ENCODE results near the gene BTBD19. TPM values are rescaled to one million over a fixed set of nuclear protein-coding genes. Genes with fewer than 3 reads are reported as not detected.

The BTBD19 gene
- total RNA-seq, 1 donor from 2014 or later: 30.6 TPM

GRCh38 chr1:44829506-44830384 lies 21.4 kb downstream of the BTBD19 start:
- no peak overlapping the region for H3K27ac ChIP-seq (ENCODE audit: low read depth, low read length)
- TF ChIP-seq EZH2 (IDR thresholded peaks at IDR 0.05; ENCODE audit: insufficient read depth, low read length): no peak
- TF ChIP-seq, protein P1, sequence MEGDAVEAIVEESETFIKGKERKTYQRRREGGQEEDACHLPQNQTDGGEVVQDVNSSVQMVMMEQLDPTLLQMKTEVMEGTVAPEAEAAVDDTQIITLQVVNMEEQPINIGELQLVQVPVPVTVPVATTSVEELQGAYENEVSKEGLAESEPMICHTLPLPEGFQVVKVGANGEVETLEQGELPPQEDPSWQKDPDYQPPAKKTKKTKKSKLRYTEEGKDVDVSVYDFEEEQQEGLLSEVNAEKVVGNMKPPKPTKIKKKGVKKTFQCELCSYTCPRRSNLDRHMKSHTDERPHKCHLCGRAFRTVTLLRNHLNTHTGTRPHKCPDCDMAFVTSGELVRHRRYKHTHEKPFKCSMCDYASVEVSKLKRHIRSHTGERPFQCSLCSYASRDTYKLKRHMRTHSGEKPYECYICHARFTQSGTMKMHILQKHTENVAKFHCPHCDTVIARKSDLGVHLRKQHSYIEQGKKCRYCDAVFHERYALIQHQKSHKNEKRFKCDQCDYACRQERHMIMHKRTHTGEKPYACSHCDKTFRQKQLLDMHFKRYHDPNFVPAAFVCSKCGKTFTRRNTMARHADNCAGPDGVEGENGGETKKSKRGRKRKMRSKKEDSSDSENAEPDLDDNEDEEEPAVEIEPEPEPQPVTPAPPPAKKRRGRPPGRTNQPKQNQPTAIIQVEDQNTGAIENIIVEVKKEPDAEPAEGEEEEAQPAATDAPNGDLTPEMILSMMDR (IDR thresholded peaks at IDR 0.05; ENCODE audit: insufficient read depth, low read depth, low read length): no peak
- Mint-ChIP-seq H3K27ac (ENCODE audit: unreplicated experiment) (no peak overlapping the region), H3K4me3 (ENCODE audit: unreplicated experiment) (no peak overlapping the region), H3K9me3 (ENCODE audit: unreplicated experiment) (peaks cover 15% of the 10 kb centered on the region), H3K36me3 (ENCODE audit: low read depth, unreplicated experiment) (peaks cover 8% of the 10 kb centered on the region), H3K27me3 (ENCODE audit: low read depth, unreplicated experiment) (peaks cover 11% of the 10 kb centered on the region), H3K4me1 (ENCODE audit: low read depth, unreplicated experiment) (no peaks in the 10 kb centered on the region)
- DNase-seq (ENCODE audit: low read depth): no peak
- no peak for FAIRE-seq
- H3K4me1 ChIP-seq (ENCODE audit: insufficient read depth, low read length): no peaks in the 10 kb centered on the region
- no peaks in the 10 kb centered on the region for H3K27me3 ChIP-seq (ENCODE audit: insufficient read depth, low read length)
- no peak overlapping the region for H2AFZ ChIP-seq (ENCODE audit: low read depth, low read length)
- no peak overlapping the region for H3K4me2 ChIP-seq (ENCODE audit: low read length)
- H3K79me2 ChIP-seq (ENCODE audit: insufficient read depth, low read length): no peaks in the 10 kb centered on the region
- H4K20me1 ChIP-seq (ENCODE audit: insufficient read depth, low read length): no peaks in the 10 kb centered on the region
- no peak overlapping the region for H3K4me3 ChIP-seq (ENCODE audit: insufficient read depth, low read depth, low read length)
- H3K9me3 ChIP-seq (ENCODE audit: insufficient read depth, low read depth, low read length): no peaks in the 10 kb centered on the region
- no peak overlapping the region for H3K9ac ChIP-seq (ENCODE audit: low read length)
- no peaks in the 10 kb centered on the region for H3K36me3 ChIP-seq (ENCODE audit: insufficient read depth, low read length)

GRCh38 chr1:44830900-44831304 lies 22.6 kb downstream of the BTBD19 start:
- Mint-ChIP-seq H3K9me3 (ENCODE audit: unreplicated experiment) (peaks cover 15% of the 10 kb centered on the region), H3K4me3 (ENCODE audit: unreplicated experiment) (no peak overlapping the region), H3K36me3 (ENCODE audit: low read depth, unreplicated experiment) (peaks cover 8% of the 10 kb centered on the region), H3K27ac (ENCODE audit: unreplicated experiment) (no peak overlapping the region), H3K27me3 (ENCODE audit: low read depth, unreplicated experiment) (peaks cover 11% of the 10 kb centered on the region), H3K4me1 (ENCODE audit: low read depth, unreplicated experiment) (no peaks in the 10 kb centered on the region)
- no peaks in the 10 kb centered on the region for H3K36me3 ChIP-seq (ENCODE audit: insufficient read depth, low read length)
- H3K79me2 ChIP-seq (ENCODE audit: insufficient read depth, low read length): no peaks in the 10 kb centered on the region
- FAIRE-seq (no peak), DNase-seq (ENCODE audit: low read depth) (no peak)
- no peak overlapping the region for H3K4me2 ChIP-seq (ENCODE audit: low read length)
- no peaks in the 10 kb centered on the region for H3K4me1 ChIP-seq (ENCODE audit: insufficient read depth, low read length)
- H3K4me3 ChIP-seq (ENCODE audit: insufficient read depth, low read depth, low read length): no peak overlapping the region
- no peak overlapping the region for H3K27ac ChIP-seq (ENCODE audit: low read depth, low read length)
- no peaks in the 10 kb centered on the region for H3K27me3 ChIP-seq (ENCODE audit: insufficient read depth, low read length)
- no peak overlapping the region for H3K9ac ChIP-seq (ENCODE audit: low read length)
- no peak overlapping the region for H2AFZ ChIP-seq (ENCODE audit: low read depth, low read length)
- H4K20me1 ChIP-seq (ENCODE audit: insufficient read depth, low read length): no peaks in the 10 kb centered on the region
- TF ChIP-seq EZH2 (IDR thresholded peaks at IDR 0.05; ENCODE audit: insufficient read depth, low read length): no peak
- TF ChIP-seq, protein P1 (IDR thresholded peaks at IDR 0.05; ENCODE audit: insufficient read depth, low read depth, low read length): no peak
- H3K9me3 ChIP-seq (ENCODE audit: insufficient read depth, low read depth, low read length): no peaks in the 10 kb centered on the region

- H3K4me2 ChIP-seq (ENCODE audit: low read length): no peak overlapping the region
- no peaks in the 10 kb centered on the region for H4K20me1 ChIP-seq (ENCODE audit: insufficient read depth, low read length)
- TF ChIP-seq, protein P1 (IDR thresholded peaks at IDR 0.05; ENCODE audit: insufficient read depth, low read depth, low read length): no peak
- H3K27ac ChIP-seq (ENCODE audit: low read depth, low read length): no peak overlapping the region
- H3K27me3 Mint-ChIP-seq (ENCODE audit: low read depth, unreplicated experiment): peaks cover 11% of the 10 kb centered on the region
- no peak overlapping the region for H3K4me3 Mint-ChIP-seq (ENCODE audit: unreplicated experiment)
- no peaks in the 10 kb centered on the region for H3K4me1 ChIP-seq (ENCODE audit: insufficient read depth, low read length)
- peaks cover 12% of the 10 kb centered on the region for H3K9me3 Mint-ChIP-seq (ENCODE audit: unreplicated experiment)
- DNase-seq (ENCODE audit: low read depth) (no peak), FAIRE-seq (no peak)
- no peaks in the 10 kb centered on the region for H3K79me2 ChIP-seq (ENCODE audit: insufficient read depth, low read length)
- H3K36me3 Mint-ChIP-seq (ENCODE audit: low read depth, unreplicated experiment): peaks cover 8% of the 10 kb centered on the region
- no peaks in the 10 kb centered on the region for H3K27me3 ChIP-seq (ENCODE audit: insufficient read depth, low read length)
- H3K9me3 ChIP-seq (ENCODE audit: insufficient read depth, low read depth, low read length): no peaks in the 10 kb centered on the region
- H3K4me3 ChIP-seq (ENCODE audit: insufficient read depth, low read depth, low read length): no peak overlapping the region
- H3K27ac Mint-ChIP-seq (ENCODE audit: unreplicated experiment): no peak overlapping the region
- no peak overlapping the region for H2AFZ ChIP-seq (ENCODE audit: low read depth, low read length)
- no peak overlapping the region for H3K9ac ChIP-seq (ENCODE audit: low read length)
- H3K4me1 Mint-ChIP-seq (ENCODE audit: low read depth, unreplicated experiment): no peaks in the 10 kb centered on the region
- no peaks in the 10 kb centered on the region for H3K36me3 ChIP-seq (ENCODE audit: insufficient read depth, low read length)
These were observed 23.2 kb downstream of the BTBD19 start for GRCh38 chr1:44831516-44831915.
